H9 (cell line): Measurements from ENCODE around the gene DHRSX. TPM values are rescaled to one million over a fixed set of nuclear protein-coding genes. Genes with fewer than 3 reads are reported as not detected.

Source experiments
- DNase-seq: peaks from one replicate; pipeline ENCODE4 v3.0.0-alpha.2; 2017
- H2AFZ ChIP-seq: one replicate; pipeline ENCODE4 v1.6.1; 2013; ENCODE audit warnings: mild to moderate bottlenecking, low read length, control low read depth, moderate library complexity
- H2AK5ac ChIP-seq: 2 replicates; pipeline ENCODE4 v1.6.1; 2013; ENCODE audit warnings: low read length, control low read depth, mixed read lengths; ENCODE audit not compliant: insufficient read length
- H2BK120ac ChIP-seq: one replicate; pipeline ENCODE4 v1.6.1; 2013; ENCODE audit warnings: low read depth, mild to moderate bottlenecking, low read length, control low read depth, inconsistent platforms; ENCODE audit not compliant: poor library complexity, severe bottlenecking
- H2BK12ac ChIP-seq: 2 replicates; pipeline ENCODE4 v1.6.1; 2013; ENCODE audit warnings: low read length, control low read depth, mixed read lengths, low read depth; ENCODE audit not compliant: insufficient read length
- H2BK15ac ChIP-seq: 2 replicates; pipeline ENCODE4 v1.6.1; 2013; ENCODE audit warnings: low read depth, low read length, control low read depth
- H2BK20ac ChIP-seq: one replicate; pipeline ENCODE4 v1.6.1; 2013; ENCODE audit warnings: low read depth, mild to moderate bottlenecking, low read length, control low read depth, inconsistent platforms; ENCODE audit not compliant: poor library complexity, severe bottlenecking
- H2BK5ac ChIP-seq: 2 replicates; pipeline ENCODE4 v1.6.1; 2013; ENCODE audit warnings: low read length, control low read depth, mixed read lengths; ENCODE audit not compliant: insufficient read length
- H3K14ac ChIP-seq: 2 replicates; pipeline ENCODE4 v1.6.1; 2013; ENCODE audit warnings: low read length, control low read depth; ENCODE audit not compliant: insufficient read depth
- H3K18ac ChIP-seq: 2 replicates; pipeline ENCODE4 v1.6.1; 2013; ENCODE audit warnings: low read depth, mild to moderate bottlenecking, mixed read lengths, low read length, control low read depth; ENCODE audit not compliant: insufficient read length
- H3K23ac ChIP-seq: 2 replicates; pipeline ENCODE4 v1.6.1; 2013; ENCODE audit warnings: low read length, control low read depth, mixed read lengths, low read depth; ENCODE audit not compliant: insufficient read length
- H3K23me2 ChIP-seq: 2 replicates; pipeline ENCODE4 v1.6.1; 2013; ENCODE audit warnings: low read depth, mild to moderate bottlenecking, mixed read lengths, low read length, control low read depth; ENCODE audit not compliant: insufficient read length, poor library complexity, severe bottlenecking
- H3K27ac ChIP-seq: 2 replicates; pipeline ENCODE4 v1.5.1; 2013; ENCODE audit warnings: low read length, control low read depth, mixed read lengths, low read depth; ENCODE audit not compliant: insufficient read length
- H3K27me3 ChIP-seq: 2 replicates; pipeline ENCODE4 v1.6.1; 2013; ENCODE audit warnings: low read length, control low read depth, inconsistent platforms; ENCODE audit not compliant: insufficient read depth
- H3K4ac ChIP-seq: 2 replicates; pipeline ENCODE4 v1.6.1; 2013; ENCODE audit warnings: low read depth, mild to moderate bottlenecking, control low read depth, inconsistent platforms, low read length, moderate library complexity
- H3K4me1 ChIP-seq: 2 replicates; pipeline ENCODE4 v1.6.1; 2013; ENCODE audit warnings: low read length, control low read depth, inconsistent platforms; ENCODE audit not compliant: insufficient read depth
- H3K4me2 ChIP-seq: 2 replicates; pipeline ENCODE4 v1.6.1; 2013; ENCODE audit warnings: low read length, control low read depth, mixed read lengths; ENCODE audit not compliant: insufficient read length, insufficient read depth
- H3K56ac ChIP-seq: 2 replicates; pipeline ENCODE4 v1.6.1; 2013; ENCODE audit warnings: low read depth, mild to moderate bottlenecking, mixed read lengths, low read length, control low read depth; ENCODE audit not compliant: insufficient read length
- H3K79me1 ChIP-seq: 2 replicates; pipeline ENCODE4 v1.6.1; 2013; ENCODE audit warnings: low read depth, mild to moderate bottlenecking, moderate library complexity, low read length, control low read depth, inconsistent platforms; ENCODE audit not compliant: insufficient read depth, poor library complexity, severe bottlenecking
- H3K79me2 ChIP-seq: 2 replicates; pipeline ENCODE4 v1.6.1; 2013; ENCODE audit warnings: low read length, control low read depth, inconsistent platforms; ENCODE audit not compliant: insufficient read depth
- H3K9ac ChIP-seq: 2 replicates; pipeline ENCODE4 v1.6.1; 2013; ENCODE audit warnings: low read length, control low read depth, mixed read lengths; ENCODE audit not compliant: insufficient read length; ENCODE audit errors: extremely low read depth
- H3K9me3 ChIP-seq: one replicate; pipeline ENCODE4 v1.6.1; 2013; ENCODE audit warnings: low read depth, low read length, inconsistent platforms; ENCODE audit not compliant: control insufficient read depth
- H3T11ph ChIP-seq: one replicate; pipeline ENCODE4 v1.6.1; 2013; ENCODE audit warnings: mild to moderate bottlenecking, low read length, control low read depth, inconsistent platforms
- H4K20me1 ChIP-seq: one replicate; pipeline ENCODE4 v1.6.1; 2013; ENCODE audit not compliant: control insufficient read depth, insufficient read length, insufficient read depth
- H4K5ac ChIP-seq: 2 replicates; pipeline ENCODE4 v1.6.1; 2013; ENCODE audit warnings: low read depth, mild to moderate bottlenecking, mixed read lengths, low read length, control low read depth; ENCODE audit not compliant: insufficient read length
- H4K8ac ChIP-seq: replicated peaks from 2 replicates; pipeline ENCODE4 v1.6.1; 2013; ENCODE audit warnings: low read length, control low read depth, mixed read lengths, low read depth; ENCODE audit not compliant: insufficient read length
- H4K91ac ChIP-seq: 2 replicates; pipeline ENCODE4 v1.6.1; 2013; ENCODE audit warnings: low read depth, mild to moderate bottlenecking, moderate library complexity, mixed read lengths, low read length, control low read depth; ENCODE audit not compliant: insufficient read length
- H3K27ac Mint-ChIP-seq, 3 experiments: 2 replicates in 2 of 3; 3 replicates in 1 of 3; pipeline ENCODE4 v1.8.0; 2020 to 2021; ENCODE audit warnings: mixed read lengths in 3 of 3, mild to moderate bottlenecking in 1 of 3, moderate library complexity in 1 of 3
- H3K27me3 Mint-ChIP-seq: 2 replicates; pipeline ENCODE4 v1.8.0; 2021; ENCODE audit warnings: low read depth, mild to moderate bottlenecking, moderate library complexity, mixed read lengths
- H3K36me3 Mint-ChIP-seq, 3 experiments: 2 replicates in 2 of 3; 3 replicates in 1 of 3; pipeline ENCODE4 v1.8.0; 2020 to 2021; ENCODE audit warnings: low read depth in 3 of 3, mixed read lengths in 3 of 3; ENCODE audit not compliant: insufficient read depth in 1 of 3
- H3K4me1 Mint-ChIP-seq, 2 experiments: 2 replicates each; pipeline ENCODE4 v1.8.0; 2020; ENCODE audit warnings: mixed read lengths in 2 of 2
- H3K4me3 Mint-ChIP-seq, 2 experiments: 2 replicates in 1 of 2; 3 replicates in 1 of 2; pipeline ENCODE4 v1.8.0; 2020 to 2021; ENCODE audit warnings: mild to moderate bottlenecking in 2 of 2, mixed read lengths in 2 of 2, moderate library complexity in 1 of 2
- H3K9me3 Mint-ChIP-seq, 2 experiments: 2 replicates in 1 of 2; 3 replicates in 1 of 2; pipeline ENCODE4 v1.8.0; 2020; ENCODE audit warnings: mild to moderate bottlenecking in 2 of 2, mixed read lengths in 2 of 2, moderate library complexity in 1 of 2
- CTCF ChIP-seq: fragments of 200-600 bp; sonication (generic); conservative IDR thresholded peaks from 3 replicates; pipeline ENCODE4 v1.8.0; 2021; ENCODE audit warnings: antibody characterized with exemption, mild to moderate bottlenecking
- WGBS: extraction: QIAGEN DNeasy Blood & Tissue Kit; methylation state at CpG from one replicate; pipeline ENCODE4 v1.1.7; 2013; ENCODE audit warnings: missing lambda C conversion rate, low lambda C conversion rate, mixed read lengths; ENCODE audit not compliant: insufficient read length; ENCODE audit errors: extremely low coverage; 5-methylcytosine and 5-hydroxymethylcytosine counted together
- total RNA-seq: library from RNA; stranded (reverse); gene quantifications from 2 replicates; pipeline ENCODE4 v1.2.1, GENCODE V29; 2021

Gene DHRSX
- total RNA-seq, 1 experiment from 2014 or later = 44.0 TPM

GRCh38 chrX:2342281-2342688 is 158.5 kb downstream of the DHRSX start:
- Histone ChIP-seq H3T11ph (no peak overlapping the region), H3K9me3 (no peaks in the 10 kb centered on the region), H2BK5ac (no peak overlapping the region), H3K4me2 (no peak overlapping the region), H2BK20ac (no peak overlapping the region), H2BK12ac (no peak overlapping the region), H3K79me1 (no peaks in the 10 kb centered on the region), H2AFZ (no peak overlapping the region), H2BK120ac (no peak overlapping the region), H4K20me1 (no peaks in the 10 kb centered on the region), H3K23me2 (no peaks in the 10 kb centered on the region), H3K4ac (no peak overlapping the region), H3K14ac (no peak overlapping the region; the same call in 1 of the 2 replicates), H3K27ac (no peak overlapping the region), H3K9ac (no peak overlapping the region), H4K91ac (no peak overlapping the region), H2AK5ac (no peak overlapping the region), H3K56ac (no peak overlapping the region), H2BK15ac (no peak overlapping the region), H3K79me2 (no peaks in the 10 kb centered on the region), H3K18ac (no peak overlapping the region), H4K5ac (no peak overlapping the region), H3K4me1 (peaks cover 4% of the 10 kb centered on the region; the same call in 1 of the 2 replicates), H3K23ac (no peak overlapping the region), H4K8ac (no peak overlapping the region), H3K27me3 (no peaks in the 10 kb centered on the region)
- no peaks in the 10 kb centered on the region for H3K27me3 Mint-ChIP-seq
- no peak overlapping the region for H3K4me3 Mint-ChIP-seq
- peaks cover 10 to 14% of the 10 kb centered on the region in 2 experiments for H3K4me1 Mint-ChIP-seq
- WGBS = no CpG with 5 or more reads among the region's 9 CpGs
- H3K36me3 Mint-ChIP-seq = peaks cover 34 to 70% (median 60%) of the 10 kb centered on the region in 3 experiments
- peaks cover 0 to 19% of the 10 kb centered on the region in 2 experiments; a peak in 2 of 5 replicates for H3K9me3 Mint-ChIP-seq
- H3K27ac Mint-ChIP-seq = peak overlapping the region; percentile 9 to 18 (median 16); a peak in 5 of 7 replicates
- no peak for DNase-seq
- TF ChIP-seq CTCF = no peak
